WERI-Rb-1 (cell line): ENCODE data around the gene HEXB.

Experiments used
- DNase-seq: peaks from one replicate; pipeline ENCODE4 v3.0.0-alpha.2; 2020
- H3K27ac ChIP-seq: fragments of 250-450 bp; sonication (Bioruptor Pico); 2 replicates; pipeline ENCODE4 v1.5.1; 2020; ENCODE audit warnings: mild to moderate bottlenecking, moderate library complexity
- H3K27me3 ChIP-seq: fragments of 250-450 bp; sonication (Bioruptor Pico); 2 replicates; pipeline ENCODE4 v1.5.1; 2021; ENCODE audit warnings: mild to moderate bottlenecking, low read depth, moderate library complexity; ENCODE audit not compliant: insufficient read depth, severe bottlenecking
- H3K36me3 ChIP-seq: fragments of 250-450 bp; sonication (Bioruptor Pico); 2 replicates; pipeline ENCODE4 v1.5.1; 2020; ENCODE audit warnings: mild to moderate bottlenecking, moderate library complexity
- H3K4me3 ChIP-seq: 2 replicates; pipeline ENCODE4 v1.5.1; 2011; ENCODE audit warnings: low read depth, mild to moderate bottlenecking, control low read depth, low read length
- H3K9me3 ChIP-seq: fragments of 250-450 bp; sonication (Bioruptor Pico); 2 replicates; pipeline ENCODE4 v1.5.1; 2021; ENCODE audit warnings: mild to moderate bottlenecking, moderate library complexity; ENCODE audit not compliant: severe bottlenecking
- TF ChIP-seq, protein P1 (sequence below): IDR thresholded peaks from 2 replicates; pipeline ENCODE4 v1.5.1; 2011; ENCODE audit warnings: low read depth, mild to moderate bottlenecking, control low read depth, inconsistent platforms, low read length

HEXB gene

GRCh38 chr5:74639807-74640449 lies 45.1 kb upstream of the HEXB start:
- Histone ChIP-seq H3K27ac (peak overlapping the region; percentile 91), H3K9me3 (no peaks in the 10 kb centered on the region), H3K36me3 (peaks cover 33% of the 10 kb centered on the region), H3K4me3 (peak overlapping the region; percentile 91), H3K27me3 (no peaks in the 10 kb centered on the region)
- TF ChIP-seq, protein P1, sequence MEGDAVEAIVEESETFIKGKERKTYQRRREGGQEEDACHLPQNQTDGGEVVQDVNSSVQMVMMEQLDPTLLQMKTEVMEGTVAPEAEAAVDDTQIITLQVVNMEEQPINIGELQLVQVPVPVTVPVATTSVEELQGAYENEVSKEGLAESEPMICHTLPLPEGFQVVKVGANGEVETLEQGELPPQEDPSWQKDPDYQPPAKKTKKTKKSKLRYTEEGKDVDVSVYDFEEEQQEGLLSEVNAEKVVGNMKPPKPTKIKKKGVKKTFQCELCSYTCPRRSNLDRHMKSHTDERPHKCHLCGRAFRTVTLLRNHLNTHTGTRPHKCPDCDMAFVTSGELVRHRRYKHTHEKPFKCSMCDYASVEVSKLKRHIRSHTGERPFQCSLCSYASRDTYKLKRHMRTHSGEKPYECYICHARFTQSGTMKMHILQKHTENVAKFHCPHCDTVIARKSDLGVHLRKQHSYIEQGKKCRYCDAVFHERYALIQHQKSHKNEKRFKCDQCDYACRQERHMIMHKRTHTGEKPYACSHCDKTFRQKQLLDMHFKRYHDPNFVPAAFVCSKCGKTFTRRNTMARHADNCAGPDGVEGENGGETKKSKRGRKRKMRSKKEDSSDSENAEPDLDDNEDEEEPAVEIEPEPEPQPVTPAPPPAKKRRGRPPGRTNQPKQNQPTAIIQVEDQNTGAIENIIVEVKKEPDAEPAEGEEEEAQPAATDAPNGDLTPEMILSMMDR = 0 out of 2 replicates have a peak, but pooled peaks have one; percentile 16
- peak; percentile 40 for DNase-seq

DNA sequence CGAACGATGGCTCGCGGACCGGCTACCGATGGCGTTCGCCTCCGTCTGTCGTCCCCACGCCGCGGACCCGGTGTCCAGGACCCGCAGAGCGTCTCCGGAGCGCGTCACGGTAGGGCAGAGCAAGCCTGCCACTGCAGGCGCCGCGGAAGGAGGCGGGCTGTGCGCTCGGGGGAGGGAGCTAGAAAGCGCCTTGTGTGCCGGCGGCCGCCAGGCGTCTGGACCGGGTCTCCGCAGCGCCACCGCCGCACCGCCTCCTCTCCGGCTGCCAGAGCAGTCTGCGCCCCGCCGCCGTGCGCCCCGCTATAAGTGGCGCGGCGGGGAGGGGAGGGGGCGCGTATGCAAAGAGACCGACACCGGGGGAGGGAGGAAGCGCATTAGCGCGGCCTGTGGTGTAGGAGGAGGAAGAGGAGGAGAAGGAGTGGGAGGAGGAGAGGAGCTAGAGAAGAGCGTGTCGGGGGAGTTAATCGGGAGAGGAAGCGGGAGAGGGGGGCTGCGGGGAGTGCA lies 44.5 kb upstream of the HEXB start, which contains the start of gene ENC1:
ENC1 (minus strand) TSS at position 279 of the 504 bp plus-strand sequence. CDS start 4,243 bp downstream, outside the sequence.
- peak; percentile 95 for DNase-seq
- Histone ChIP-seq H3K27ac (peak within 1 kb of the TSS; percentile 91), H3K27me3 (no peaks in the 10 kb centered on the region), H3K9me3 (no peaks in the 10 kb centered on the region), H3K4me3 (peak within 1 kb of the TSS; percentile 91), H3K36me3 (peaks cover 27% of the 10 kb centered on the region)
- TF ChIP-seq, protein P1 = peak; percentile 59

GRCh38 chr5:74640954-74641734 lies 43.9 kb upstream of the HEXB start:
- TF ChIP-seq, protein P1 = no peak
- Histone ChIP-seq H3K9me3 (no peaks in the 10 kb centered on the region), H3K4me3 (peak overlapping the region; percentile 91), H3K27me3 (no peaks in the 10 kb centered on the region), H3K36me3 (peaks cover 21% of the 10 kb centered on the region), H3K27ac (peak overlapping the region; percentile 91)
- peak; percentile 91 for DNase-seq

DNA sequence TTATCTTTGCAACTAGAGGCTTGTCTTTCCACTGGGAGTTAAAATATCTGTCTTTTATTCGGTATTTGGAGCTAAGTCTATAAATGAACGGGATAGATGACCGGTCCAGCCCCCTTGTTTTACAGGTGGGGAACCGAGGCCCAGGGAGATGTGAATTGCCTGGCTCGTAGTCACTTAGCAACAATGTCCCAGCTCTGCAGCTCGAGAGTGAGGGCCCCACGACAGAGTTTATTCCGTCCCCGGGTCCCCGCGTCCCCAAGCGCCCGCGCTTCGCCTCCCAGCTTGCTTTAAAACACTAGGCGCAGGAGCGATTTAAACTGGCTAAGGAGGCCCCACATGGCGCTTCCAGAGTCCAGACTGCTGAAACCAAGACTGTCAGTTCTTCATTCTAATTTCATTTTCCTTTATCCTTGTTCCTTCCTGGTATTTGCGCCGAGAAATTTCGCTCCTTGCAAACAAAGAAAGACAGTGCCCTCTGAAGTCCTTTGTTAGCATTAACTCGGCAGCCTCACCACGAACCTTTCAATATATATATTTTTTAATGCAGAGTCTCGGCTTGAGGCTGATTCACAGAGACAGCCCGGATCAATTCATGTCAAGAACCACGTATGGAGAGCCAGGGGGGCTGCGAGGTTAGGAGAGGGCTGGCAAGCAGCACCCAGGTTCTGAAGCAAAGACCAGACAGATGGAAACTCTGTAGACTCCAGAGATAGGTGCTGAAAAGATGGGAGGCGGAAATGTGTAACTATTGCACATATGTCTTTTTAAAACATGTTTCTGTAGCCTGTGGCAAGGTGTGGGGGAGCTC lies 43.1 kb upstream of the HEXB start:
- TF ChIP-seq, protein P1 = peak; percentile 38; the same call in 1 of the 2 replicates
- DNase-seq = peak; percentile 62
- Histone ChIP-seq H3K4me3 (peak overlapping the region; percentile 91), H3K27ac (peak overlapping the region; percentile 91), H3K36me3 (peaks cover 15% of the 10 kb centered on the region), H3K27me3 (no peaks in the 10 kb centered on the region), H3K9me3 (no peaks in the 10 kb centered on the region)

DNA sequence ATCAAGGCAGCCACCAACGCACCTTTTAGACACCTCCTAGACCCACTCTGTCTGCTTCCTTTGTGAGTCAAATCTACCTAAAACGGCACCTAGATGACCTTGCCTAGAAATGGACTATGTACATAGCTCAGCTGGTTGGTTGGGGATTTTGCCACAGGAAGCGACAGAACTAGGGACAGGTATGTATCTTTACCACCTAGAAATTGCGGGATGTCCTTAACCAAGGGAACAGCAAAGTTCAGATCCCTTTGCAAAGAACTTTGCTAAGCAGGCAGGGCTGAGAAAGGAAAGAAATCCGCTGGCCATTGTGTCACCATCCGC lies 42.5 kb upstream of the HEXB start:
- peak overlapping the region; percentile 91 for H3K27ac ChIP-seq

More for the DNA sequence above, 42.5 kb upstream of the HEXB start:
- no peak for DNase-seq
- H3K4me3 ChIP-seq = no peak overlapping the region
- no peaks in the 10 kb centered on the region for H3K27me3 ChIP-seq
- H3K36me3 ChIP-seq = peaks cover 10% of the 10 kb centered on the region
- H3K9me3 ChIP-seq = no peaks in the 10 kb centered on the region
- TF ChIP-seq, protein P1 = no peak
